HepG2 (cell line): ENCODE measurements around the gene TMEM253. TPM values are rescaled to one million over a fixed set of nuclear protein-coding genes. Genes with fewer than 3 reads are reported as not detected.
A peak's percentile ranks its signal among the peaks of the same experiment; 100 is the strongest.

ENCODE experiments used
- ARID4A ChIP-seq: sonication (generic); formaldehyde crosslinking; IDR thresholded peaks from 2 replicates; pipeline ENCODE4 v1.5.0; 2020; ENCODE audit warnings: mild to moderate bottlenecking, missing genetic modification reagents, borderline replicate concordance
- ASH2L ChIP-seq: fragments of 300-600, 200-600 bp; sonication (generic); IDR thresholded peaks from 2 replicates; pipeline ENCODE4 v1.7.0; 2017; ENCODE audit warnings: low read depth, mild to moderate bottlenecking, moderate library complexity, mixed read lengths, low read length; ENCODE audit not compliant: insufficient read length
- CEBPG ChIP-seq: IDR thresholded peaks from 2 replicates; pipeline ENCODE4 v1.6.1; 2016
- HDAC2 ChIP-seq: sonication (generic); formaldehyde crosslinking; IDR thresholded peaks from 2 replicates; pipeline ENCODE4 v1.4.0; 2020; ENCODE audit warnings: missing genetic modification reagents
- KDM5A ChIP-seq: fragments of 200-600 bp; sonication (generic); IDR thresholded peaks from 2 replicates; pipeline ENCODE4 v1.7.0; 2018; ENCODE audit warnings: antibody characterized with exemption, mild to moderate bottlenecking, low read length, borderline replicate concordance
- KDM5B ChIP-seq: sonication (generic); formaldehyde crosslinking; IDR thresholded peaks from 2 replicates; pipeline ENCODE4 v1.4.0; 2020; ENCODE audit warnings: missing genetic modification reagents, mild to moderate bottlenecking, borderline replicate concordance
- KLF16 ChIP-seq, 2 experiments: sonication (generic) in 1 of 2; formaldehyde crosslinking in 1 of 2; IDR thresholded peaks; 2 replicates each; pipeline versions ENCODE4 v1.6.1 to v1.8.0; 2016 to 2023; ENCODE audit warnings: missing genetic modification reagents in 2 of 2, missing compliant biosample characterization in 1 of 2
- MIER3 ChIP-seq: IDR thresholded peaks from 2 replicates; pipeline ENCODE4 v1.6.1; 2016; ENCODE audit warnings: missing compliant biosample characterization, borderline replicate concordance
- POLR2AphosphoS5 ChIP-seq: IDR thresholded peaks from 2 replicates; pipeline ENCODE4 v1.6.1; 2012; ENCODE audit warnings: low read depth, low read length
- RCOR2 ChIP-seq: IDR thresholded peaks from 2 replicates; pipeline ENCODE4 v1.6.1; 2016; ENCODE audit warnings: missing biosample characterization, missing genetic modification reagents
- RXRB ChIP-seq: IDR thresholded peaks from 2 replicates; pipeline ENCODE4 v1.6.1; 2016; ENCODE audit warnings: borderline replicate concordance, missing genetic modification reagents, missing compliant biosample characterization
- THAP11 ChIP-seq: IDR thresholded peaks from 2 replicates; pipeline ENCODE4 v1.6.1; 2016; ENCODE audit warnings: missing biosample characterization, missing genetic modification reagents
- ZMYM4 ChIP-seq: sonication (generic); formaldehyde crosslinking; IDR thresholded peaks from 2 replicates; pipeline ENCODE4 v1.8.1; 2023; ENCODE audit warnings: mild to moderate bottlenecking, missing genetic modification reagents
- ZNF317 ChIP-seq: sonication (generic); formaldehyde crosslinking; IDR thresholded peaks from 2 replicates; pipeline ENCODE4 v1.5.0; 2020; ENCODE audit warnings: mild to moderate bottlenecking, missing genetic modification reagents
- ZNF557 ChIP-seq: sonication (generic); formaldehyde crosslinking; IDR thresholded peaks from 2 replicates; pipeline ENCODE4 v1.4.0; 2020; ENCODE audit warnings: missing genetic modification reagents
- polyA plus RNA-seq, 8 experiments: library from polyadenylated mRNA; depleted of rRNA in 3 of 8; stranded (reverse) in 7 of 8; unstranded in 1 of 8; fragments of >200 nt; fragmentation: Illumina TruSeq in 4 of 8; extraction: Trizol in 4 of 8; gene quantifications; 2 replicates each; pipeline versions ENCODE4 v1.2.1 to v1.2.3, GENCODE V29; 2011 to 2016; ENCODE audit warnings: low read depth in 4 of 8, missing spikeins in 1 of 8, mixed read lengths in 1 of 8; ENCODE audit not compliant: insufficient read depth in 1 of 8
- total RNA-seq, 5 experiments: library from RNA; depleted of rRNA; stranded (reverse); fragments of >200 nt; fragmentation: Illumina TruSeq; extraction: Trizol; gene quantifications; 2 replicates each; pipeline ENCODE4 v1.2.3, GENCODE V29; 2016; ENCODE audit warnings: low read depth in 1 of 5
- TF ChIP-seq, protein P1 (sequence below): sonication (generic); formaldehyde crosslinking; IDR thresholded peaks from 2 replicates; pipeline ENCODE4 v1.8.0; 2023; ENCODE audit warnings: mild to moderate bottlenecking, missing genetic modification reagents
- TF ChIP-seq, protein P2 (sequence below): sonication (generic); formaldehyde crosslinking; IDR thresholded peaks from 2 replicates; pipeline ENCODE4 v1.4.0; 2020; ENCODE audit warnings: mild to moderate bottlenecking, missing genetic modification reagents, borderline replicate concordance

The TMEM253 gene
- total and polyA plus RNA-seq, 2 of the 13 experiments (the other 11 are each of a cell fraction or from before 2014, with no cell fraction given) = 0.29 to 0.45 TPM

DNA sequence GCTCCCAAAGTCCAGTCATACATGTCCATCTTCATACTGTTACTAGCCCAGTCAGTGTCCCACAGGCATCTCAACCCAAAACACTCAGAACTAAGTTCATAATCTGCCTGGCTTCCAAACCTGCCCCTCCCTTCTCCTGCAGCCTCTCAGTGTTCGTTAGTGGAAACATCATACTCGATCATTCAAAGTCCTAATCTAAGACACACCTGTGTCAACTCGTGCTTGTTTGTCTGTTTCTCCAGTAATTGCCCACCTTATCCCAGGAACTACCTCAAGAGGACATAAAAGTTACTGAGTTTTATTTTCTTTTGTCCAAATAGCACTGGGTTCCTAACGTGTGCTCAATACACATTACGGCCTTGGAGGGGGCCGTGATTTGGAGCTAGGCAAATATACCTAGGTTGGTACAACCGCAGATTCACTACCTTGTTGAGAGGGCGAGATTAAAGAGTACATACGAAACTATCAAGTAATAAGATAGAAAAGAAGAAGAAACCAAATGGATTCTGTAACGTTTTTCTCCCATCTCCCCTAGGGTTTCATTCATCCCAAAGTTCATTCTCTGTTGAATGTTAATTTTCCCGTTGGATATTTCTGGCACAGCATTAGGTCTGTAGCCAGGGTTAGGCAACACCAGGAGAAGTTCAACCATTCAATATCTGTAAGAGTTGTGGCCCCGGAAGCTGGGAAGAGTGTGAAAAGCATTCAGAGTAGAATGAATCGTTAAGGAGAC, 40.1 kb upstream of the TMEM253 start (continued):
- no peak for TF ChIP-seq ZNF557 (CRISPR knock-in tag)
- TF ChIP-seq KLF16 (CRISPR knock-in tag; IDR thresholded peaks at IDR 0.05) = 0 out of 4 replicates have a peak, but pooled peaks of 1 of the 2 experiments have one; percentile 43
- peak; percentile 83 for TF ChIP-seq CEBPG (CRISPR knock-in tag)
- TF ChIP-seq ARID4A (CRISPR knock-in tag) = 0 out of 2 replicates have a peak, but pooled peaks have one; percentile 27
- TF ChIP-seq ZMYM4 (CRISPR knock-in tag) = 0 out of 2 replicates have a peak, but pooled peaks have one; percentile 23
- TF ChIP-seq HDAC2 (CRISPR knock-in tag) = 0 out of 2 replicates have a peak, but pooled peaks have one; percentile 36
- 0 out of 2 replicates have a peak, but pooled peaks have one; percentile 43 for TF ChIP-seq RCOR2 (CRISPR knock-in tag)
- TF ChIP-seq POLR2AphosphoS5 = 0 out of 2 replicates have a peak, but pooled peaks have one; percentile 48
- TF ChIP-seq KDM5B (CRISPR knock-in tag) = no peak
- 0 out of 2 replicates have a peak, but pooled peaks have one; percentile 60 for TF ChIP-seq ZNF317 (CRISPR knock-in tag)
- TF ChIP-seq, protein P1, sequence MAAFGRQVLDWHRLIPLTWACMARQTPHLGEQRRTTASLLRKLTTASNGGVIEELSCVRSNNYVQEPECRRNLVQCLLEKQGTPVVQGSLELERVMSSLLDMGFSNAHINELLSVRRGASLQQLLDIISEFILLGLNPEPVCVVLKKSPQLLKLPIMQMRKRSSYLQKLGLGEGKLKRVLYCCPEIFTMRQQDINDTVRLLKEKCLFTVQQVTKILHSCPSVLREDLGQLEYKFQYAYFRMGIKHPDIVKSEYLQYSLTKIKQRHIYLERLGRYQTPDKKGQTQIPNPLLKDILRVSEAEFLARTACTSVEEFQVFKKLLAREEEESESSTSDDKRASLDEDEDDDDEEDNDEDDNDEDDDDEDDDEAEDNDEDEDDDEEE (CRISPR knock-in tag) = 0 out of 2 replicates have a peak, but pooled peaks have one; percentile 37
- peak; percentile 51 for TF ChIP-seq THAP11 (CRISPR knock-in tag)
- 0 out of 2 replicates have a peak, but pooled peaks have one; percentile 26 for TF ChIP-seq RXRB (CRISPR knock-in tag)
- TF ChIP-seq KDM5A = 0 out of 2 replicates have a peak, but pooled peaks have one; percentile 40
- peak; percentile 49 for TF ChIP-seq ASH2L
- TF ChIP-seq MIER3 = peak; percentile 16; the same call in 1 of the 2 replicates
- TF ChIP-seq, protein P2, sequence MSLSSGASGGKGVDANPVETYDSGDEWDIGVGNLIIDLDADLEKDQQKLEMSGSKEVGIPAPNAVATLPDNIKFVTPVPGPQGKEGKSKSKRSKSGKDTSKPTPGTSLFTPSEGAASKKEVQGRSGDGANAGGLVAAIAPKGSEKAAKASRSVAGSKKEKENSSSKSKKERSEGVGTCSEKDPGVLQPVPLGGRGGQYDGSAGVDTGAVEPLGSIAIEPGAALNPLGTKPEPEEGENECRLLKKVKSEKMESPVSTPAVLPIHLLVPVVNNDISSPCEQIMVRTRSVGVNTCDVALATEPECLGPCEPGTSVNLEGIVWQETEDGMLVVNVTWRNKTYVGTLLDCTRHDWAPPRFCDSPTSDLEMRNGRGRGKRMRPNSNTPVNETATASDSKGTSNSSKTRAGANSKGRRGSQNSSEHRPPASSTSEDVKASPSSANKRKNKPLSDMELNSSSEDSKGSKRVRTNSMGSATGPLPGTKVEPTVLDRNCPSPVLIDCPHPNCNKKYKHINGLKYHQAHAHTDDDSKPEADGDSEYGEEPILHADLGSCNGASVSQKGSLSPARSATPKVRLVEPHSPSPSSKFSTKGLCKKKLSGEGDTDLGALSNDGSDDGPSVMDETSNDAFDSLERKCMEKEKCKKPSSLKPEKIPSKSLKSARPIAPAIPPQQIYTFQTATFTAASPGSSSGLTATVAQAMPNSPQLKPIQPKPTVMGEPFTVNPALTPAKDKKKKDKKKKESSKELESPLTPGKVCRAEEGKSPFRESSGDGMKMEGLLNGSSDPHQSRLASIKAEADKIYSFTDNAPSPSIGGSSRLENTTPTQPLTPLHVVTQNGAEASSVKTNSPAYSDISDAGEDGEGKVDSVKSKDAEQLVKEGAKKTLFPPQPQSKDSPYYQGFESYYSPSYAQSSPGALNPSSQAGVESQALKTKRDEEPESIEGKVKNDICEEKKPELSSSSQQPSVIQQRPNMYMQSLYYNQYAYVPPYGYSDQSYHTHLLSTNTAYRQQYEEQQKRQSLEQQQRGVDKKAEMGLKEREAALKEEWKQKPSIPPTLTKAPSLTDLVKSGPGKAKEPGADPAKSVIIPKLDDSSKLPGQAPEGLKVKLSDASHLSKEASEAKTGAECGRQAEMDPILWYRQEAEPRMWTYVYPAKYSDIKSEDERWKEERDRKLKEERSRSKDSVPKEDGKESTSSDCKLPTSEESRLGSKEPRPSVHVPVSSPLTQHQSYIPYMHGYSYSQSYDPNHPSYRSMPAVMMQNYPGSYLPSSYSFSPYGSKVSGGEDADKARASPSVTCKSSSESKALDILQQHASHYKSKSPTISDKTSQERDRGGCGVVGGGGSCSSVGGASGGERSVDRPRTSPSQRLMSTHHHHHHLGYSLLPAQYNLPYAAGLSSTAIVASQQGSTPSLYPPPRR (CRISPR knock-in tag) = peak; percentile 36; the same call in 1 of the 2 replicates
